ENCODE data around the gene C1QTNF4. TPM values are rescaled to one million over a fixed set of nuclear protein-coding genes. Genes with fewer than 3 reads are reported as not detected.
A peak's percentile ranks its signal among the peaks of the same experiment; 100 is the strongest.

C1QTNF4 gene
- total RNA-seq, 2 experiments from 2014 or later, result 3.6 TPM; not detected in 1

- no peaks in the 10 kb centered on the region for H4K20me1 ChIP-seq (ENCODE audit: insufficient read depth, low read length)
- H3K4me1 ChIP-seq (ENCODE audit: insufficient read depth, low read length, poor library complexity, severe bottlenecking), result peaks cover 7% of the 10 kb centered on the region
- H3K79me2 ChIP-seq (ENCODE audit: insufficient read depth, low read depth, low read length), result peaks cover 6% of the 10 kb centered on the region; the same call in 1 of the 2 replicates
- CTCF ChIA-PET (ENCODE audit: unreplicated experiment), result no interaction called here
- no peaks in the 10 kb centered on the region for H3K9me2 ChIP-seq (ENCODE audit: insufficient read depth, low read length)
- H3K4me3 ChIP-seq (ENCODE audit: low read depth, low read length, poor library complexity, severe bottlenecking), result no peak overlapping the region
- H3K4me2 ChIP-seq (ENCODE audit: low read length), result no peak overlapping the region
- H2AFZ ChIP-seq (ENCODE audit: low read length), result no peak overlapping the region
- no peak for DNase-seq (ENCODE audit: low spot score)
- no peaks in the 10 kb centered on the region for H3K9me3 ChIP-seq (ENCODE audit: low read length)
- POLR2A ChIA-PET, result interaction anchor here (0.6 to 2.3 kb wide), 5 partner anchors 9 to 43 kb away, joined by 3 to 8 read pairs (median 3); partner anchors contain the start of genes KBTBD4 and NDUFS3
- intact Hi-C loops (cut with micrococcal nuclease; ENCODE audit: unreplicated experiment), result loop anchor here (10.0 kb wide), 1 partner anchor 145 kb away; the partner anchor contains the start of gene AGBL2
- BruUV-seq (replicated peaks), result no TSS peak
- no peak for TF ChIP-seq EZH2phosphoT487 (IDR thresholded peaks at IDR 0.05; ENCODE audit: borderline replicate concordance, low read depth, low read length)
- TF ChIP-seq CTCF (conservative IDR thresholded peaks at IDR 0.05; ENCODE audit: low read length), result no peak
- peaks cover 57% of the 10 kb centered on the region for H3K36me3 ChIP-seq (ENCODE audit: insufficient read depth, low read length)
- H3K27ac ChIP-seq (ENCODE audit: low read depth, low read length, poor library complexity, severe bottlenecking), result no peak overlapping the region
Measured at GRCh38 chr11:47569646-47570045, 24.6 kb downstream of the C1QTNF4 start.

- peaks cover 6% of the 10 kb centered on the region; the same call in 1 of the 2 replicates for H3K79me2 ChIP-seq (ENCODE audit: insufficient read depth, low read depth, low read length)
Measured at GRCh38 chr11:47566149-47566698, 28.0 kb downstream of the C1QTNF4 start.

More at GRCh38 chr11:47566149-47566698, 28.0 kb downstream of the C1QTNF4 start:
- peak overlapping the region; percentile 75 for H3K4me3 ChIP-seq (ENCODE audit: low read depth, low read length, poor library complexity, severe bottlenecking)
- intact Hi-C loops (cut with micrococcal nuclease; ENCODE audit: unreplicated experiment), result no loop called here
- BruUV-seq (replicated peaks), result no TSS peak
- ChIA-PET POLR2A (interaction anchor here (0.6 to 1.5 kb wide), 10 partner anchors 12 to 1560 kb away, joined by 3 to 11 read pairs (median 4); partner anchors contain the start of genes CELF1, KBTBD4 and NDUFS3), CTCF (ENCODE audit: unreplicated experiment) (interaction anchor here (0.7 kb wide), 1 partner anchor 12 kb away, joined by 7 read pairs; the partner anchor contains the start of genes KBTBD4 and NDUFS3)
- no peak for TF ChIP-seq EZH2phosphoT487 (IDR thresholded peaks at IDR 0.05; ENCODE audit: borderline replicate concordance, low read depth, low read length)
- no peak for TF ChIP-seq CTCF (conservative IDR thresholded peaks at IDR 0.05; ENCODE audit: low read length)
- H3K4me2 ChIP-seq (ENCODE audit: low read length), result peak overlapping the region; percentile 69
- peaks cover 25% of the 10 kb centered on the region for H3K36me3 ChIP-seq (ENCODE audit: insufficient read depth, low read length)
- H4K20me1 ChIP-seq (ENCODE audit: insufficient read depth, low read length), result no peaks in the 10 kb centered on the region
- DNase-seq (ENCODE audit: low spot score), result no peak
- peaks cover 7% of the 10 kb centered on the region for H3K4me1 ChIP-seq (ENCODE audit: insufficient read depth, low read length, poor library complexity, severe bottlenecking)
- no peaks in the 10 kb centered on the region for H3K9me2 ChIP-seq (ENCODE audit: insufficient read depth, low read length)
- H3K27ac ChIP-seq (ENCODE audit: low read depth, low read length, poor library complexity, severe bottlenecking), result peak overlapping the region; percentile 23
- H3K9me3 ChIP-seq (ENCODE audit: low read length), result no peaks in the 10 kb centered on the region
- peak overlapping the region; percentile 97 for H2AFZ ChIP-seq (ENCODE audit: low read length)

Data from OCI-LY7 (cell line).